Measurements from ENCODE around the gene HSPA4L.

Gene HSPA4L

GRCh38 chr4:127759228-127759820 lies 22.8 kb upstream of the HSPA4L start:
- H3K36me3 ChIP-seq (ENCODE audit: control insufficient read depth in 1 of 2, insufficient read depth in 2 of 2, low read depth in 1 of 2, low read length in 2 of 2) = no peaks in the 10 kb centered on the region
- WGBS = 100% methylated on average over 1 of the region's 2 CpGs
- no peak overlapping the region for H3K9ac ChIP-seq (ENCODE audit: low read length)
- no peak overlapping the region for H3K23ac ChIP-seq (ENCODE audit: low read length in 2 of 2)
- no peak overlapping the region for H3K4ac ChIP-seq (ENCODE audit: low read depth in 1 of 2, low read length in 2 of 2)
- H2BK15ac ChIP-seq (ENCODE audit: low read depth, poor library complexity, severe bottlenecking) = no peak overlapping the region
- H3K4me3 ChIP-seq (ENCODE audit: insufficient read depth in 1 of 2, low read depth in 1 of 2, low read length in 2 of 2) = no peak overlapping the region
- no peak overlapping the region for H4K91ac ChIP-seq (ENCODE audit: low read length)
- peak overlapping the region; percentile 57 for H3K27ac ChIP-seq (ENCODE audit: low read length, poor library complexity, severe bottlenecking)
- H2AK5ac ChIP-seq (ENCODE audit: low read length, severe bottlenecking) = no peak overlapping the region
- no peak overlapping the region for H2BK5ac ChIP-seq (ENCODE audit: low read depth, low read length, poor library complexity, severe bottlenecking)
- H3K18ac ChIP-seq (ENCODE audit: low read depth in 1 of 2, low read length in 2 of 2) = no peak overlapping the region
- no peak overlapping the region for H2BK120ac ChIP-seq (ENCODE audit: low read depth, low read length)
- no peak overlapping the region for H3K14ac ChIP-seq (ENCODE audit: low read length in 2 of 2)
- H3K4me1 ChIP-seq (ENCODE audit: control insufficient read depth, insufficient read depth, low read depth, low read length) = no peaks in the 10 kb centered on the region
- no peaks in the 10 kb centered on the region for H3K27me3 ChIP-seq (ENCODE audit: control insufficient read depth in 1 of 2, insufficient read depth in 1 of 2, low read length in 2 of 2)
- no peak overlapping the region for H4K8ac ChIP-seq (ENCODE audit: low read length)
- peaks cover 4% of the 10 kb centered on the region for H3K9me3 ChIP-seq (ENCODE audit: control insufficient read depth, low read length)
- no peak overlapping the region for H2BK12ac ChIP-seq (ENCODE audit: low read length in 2 of 2)
- no peak overlapping the region for H3K4me2 ChIP-seq (ENCODE audit: low read length, poor library complexity, severe bottlenecking)
- no peak overlapping the region for H2AFZ ChIP-seq (ENCODE audit: low read depth, low read length)
- DNase-seq = no peak
- H3K79me1 ChIP-seq (replicated peaks; ENCODE audit: low read length, poor library complexity, severe bottlenecking) = no peaks in the 10 kb centered on the region

- 79% methylated on average over 2 of the region's 3 CpGs for WGBS
- DNase-seq = no peak
- no peak overlapping the region for H3K9ac ChIP-seq (ENCODE audit: low read length)
These were observed 22.2 kb upstream of the HSPA4L start for GRCh38 chr4:127759893-127760292.

GRCh38 chr4:127771535-127772275 lies 10.4 kb upstream of the HSPA4L start:
- Histone ChIP-seq H3K4ac (ENCODE audit: low read depth in 1 of 2, low read length in 2 of 2) (no peak overlapping the region), H3K4me3 (ENCODE audit: insufficient read depth in 1 of 2, low read depth in 1 of 2, low read length in 2 of 2) (no peak overlapping the region), H3K9me3 (ENCODE audit: control insufficient read depth, low read length) (no peaks in the 10 kb centered on the region), H4K91ac (ENCODE audit: low read length) (no peak overlapping the region), H2BK120ac (ENCODE audit: low read depth, low read length) (no peak overlapping the region), H3K4me1 (ENCODE audit: control insufficient read depth, insufficient read depth, low read depth, low read length) (no peaks in the 10 kb centered on the region), H3K27me3 (ENCODE audit: control insufficient read depth in 1 of 2, insufficient read depth in 1 of 2, low read length in 2 of 2) (no peaks in the 10 kb centered on the region), H3K14ac (ENCODE audit: low read length in 2 of 2) (no peak overlapping the region), H2BK12ac (ENCODE audit: low read length in 2 of 2) (no peak overlapping the region), H2BK15ac (ENCODE audit: low read depth, poor library complexity, severe bottlenecking) (no peak overlapping the region), H3K79me1 (replicated peaks; ENCODE audit: low read length, poor library complexity, severe bottlenecking) (no peaks in the 10 kb centered on the region), H2AK5ac (ENCODE audit: low read length, severe bottlenecking) (no peak overlapping the region), H3K27ac (ENCODE audit: low read length, poor library complexity, severe bottlenecking) (no peak overlapping the region), H2BK5ac (ENCODE audit: low read depth, low read length, poor library complexity, severe bottlenecking) (no peak overlapping the region), H2AFZ (ENCODE audit: low read depth, low read length) (no peak overlapping the region), H3K4me2 (ENCODE audit: low read length, poor library complexity, severe bottlenecking) (no peak overlapping the region), H3K23ac (ENCODE audit: low read length in 2 of 2) (no peak overlapping the region), H3K18ac (ENCODE audit: low read depth in 1 of 2, low read length in 2 of 2) (no peak overlapping the region), H3K36me3 (ENCODE audit: control insufficient read depth in 1 of 2, insufficient read depth in 2 of 2, low read depth in 1 of 2, low read length in 2 of 2) (no peaks in the 10 kb centered on the region), H4K8ac (ENCODE audit: low read length) (no peak overlapping the region), H3K9ac (ENCODE audit: low read length) (no peak overlapping the region)
- no peak for DNase-seq
- WGBS = 90% methylated on average over 1 of the region's 4 CpGs

More at GRCh38 chr4:127759893-127760292, 22.2 kb upstream of the HSPA4L start:
- H2AFZ ChIP-seq (ENCODE audit: low read depth, low read length) = no peak overlapping the region
- no peak overlapping the region for H4K8ac ChIP-seq (ENCODE audit: low read length)
- no peak overlapping the region for H3K14ac ChIP-seq (ENCODE audit: low read length in 2 of 2)
- H3K9me3 ChIP-seq (ENCODE audit: control insufficient read depth, low read length) = peaks cover 4% of the 10 kb centered on the region
- H2BK120ac ChIP-seq (ENCODE audit: low read depth, low read length) = no peak overlapping the region
- H3K36me3 ChIP-seq (ENCODE audit: control insufficient read depth in 1 of 2, insufficient read depth in 2 of 2, low read depth in 1 of 2, low read length in 2 of 2) = no peaks in the 10 kb centered on the region
- H2BK15ac ChIP-seq (ENCODE audit: low read depth, poor library complexity, severe bottlenecking) = no peak overlapping the region
- peak overlapping the region; percentile 71 for H3K27ac ChIP-seq (ENCODE audit: low read length, poor library complexity, severe bottlenecking)
- H3K4me3 ChIP-seq (ENCODE audit: insufficient read depth in 1 of 2, low read depth in 1 of 2, low read length in 2 of 2) = no peak overlapping the region
- no peak overlapping the region for H3K4me2 ChIP-seq (ENCODE audit: low read length, poor library complexity, severe bottlenecking)
- H3K4ac ChIP-seq (ENCODE audit: low read depth in 1 of 2, low read length in 2 of 2) = no peak overlapping the region
- no peak overlapping the region for H4K91ac ChIP-seq (ENCODE audit: low read length)
- H3K4me1 ChIP-seq (ENCODE audit: control insufficient read depth, insufficient read depth, low read depth, low read length) = no peaks in the 10 kb centered on the region
- H2BK5ac ChIP-seq (ENCODE audit: low read depth, low read length, poor library complexity, severe bottlenecking) = no peak overlapping the region
- H3K18ac ChIP-seq (ENCODE audit: low read depth in 1 of 2, low read length in 2 of 2) = no peak overlapping the region
- H3K79me1 ChIP-seq (replicated peaks; ENCODE audit: low read length, poor library complexity, severe bottlenecking) = no peaks in the 10 kb centered on the region
- no peaks in the 10 kb centered on the region for H3K27me3 ChIP-seq (ENCODE audit: control insufficient read depth in 1 of 2, insufficient read depth in 1 of 2, low read length in 2 of 2)
- no peak overlapping the region for H3K23ac ChIP-seq (ENCODE audit: low read length in 2 of 2)
- H2AK5ac ChIP-seq (ENCODE audit: low read length, severe bottlenecking) = no peak overlapping the region
- H2BK12ac ChIP-seq (ENCODE audit: low read length in 2 of 2) = no peak overlapping the region

GRCh38 chr4:127772769-127773671 lies 9.1 kb upstream of the HSPA4L start:
- H3K9me3 ChIP-seq (ENCODE audit: control insufficient read depth, low read length) = no peaks in the 10 kb centered on the region
- H3K4me1 ChIP-seq (ENCODE audit: control insufficient read depth, insufficient read depth, low read depth, low read length) = peaks cover 1% of the 10 kb centered on the region
- no peak overlapping the region for H2BK12ac ChIP-seq (ENCODE audit: low read length in 2 of 2)
- no peak overlapping the region for H3K4me3 ChIP-seq (ENCODE audit: insufficient read depth in 1 of 2, low read depth in 1 of 2, low read length in 2 of 2)
- H3K23ac ChIP-seq (ENCODE audit: low read length in 2 of 2) = no peak overlapping the region
- H3K27me3 ChIP-seq (ENCODE audit: control insufficient read depth in 1 of 2, insufficient read depth in 1 of 2, low read length in 2 of 2) = no peaks in the 10 kb centered on the region
- H3K14ac ChIP-seq (ENCODE audit: low read length in 2 of 2) = no peak overlapping the region
- no peaks in the 10 kb centered on the region for H3K36me3 ChIP-seq (ENCODE audit: control insufficient read depth in 1 of 2, insufficient read depth in 2 of 2, low read depth in 1 of 2, low read length in 2 of 2)
- H3K4me2 ChIP-seq (ENCODE audit: low read length, poor library complexity, severe bottlenecking) = no peak overlapping the region
- H3K4ac ChIP-seq (ENCODE audit: low read depth in 1 of 2, low read length in 2 of 2) = no peak overlapping the region
- no peak overlapping the region for H3K18ac ChIP-seq (ENCODE audit: low read depth in 1 of 2, low read length in 2 of 2)
- DNase-seq = no peak
- 93% methylated on average over 8 of the region's 10 CpGs for WGBS
- H3K9ac ChIP-seq (ENCODE audit: low read length) = no peak overlapping the region
- H3K27ac ChIP-seq (ENCODE audit: low read length, poor library complexity, severe bottlenecking) = no peak overlapping the region
- H2BK5ac ChIP-seq (ENCODE audit: low read depth, low read length, poor library complexity, severe bottlenecking) = no peak overlapping the region
- H4K91ac ChIP-seq (ENCODE audit: low read length) = no peak overlapping the region
- no peak overlapping the region for H2BK120ac ChIP-seq (ENCODE audit: low read depth, low read length)
- no peak overlapping the region for H2AFZ ChIP-seq (ENCODE audit: low read depth, low read length)
- H2BK15ac ChIP-seq (ENCODE audit: low read depth, poor library complexity, severe bottlenecking) = no peak overlapping the region
- no peak overlapping the region for H4K8ac ChIP-seq (ENCODE audit: low read length)
- H2AK5ac ChIP-seq (ENCODE audit: low read length, severe bottlenecking) = no peak overlapping the region
- H3K79me1 ChIP-seq (replicated peaks; ENCODE audit: low read length, poor library complexity, severe bottlenecking) = no peaks in the 10 kb centered on the region
